GM21825 (cell line): ENCODE data around the gene AGBL1.

ENCODE experiments used
- ATAC-seq: cut with Tn5 transposase; IDR thresholded peaks from one replicate; pipeline ENCODE4 v1.9.1; 2021; ENCODE audit warnings: mild to moderate bottlenecking, moderate library complexity; ENCODE audit not compliant: unreplicated experiment

The AGBL1 gene

GRCh38 chr15:86162641-86163040 is 83.0 kb downstream of the AGBL1 start:
- ATAC-seq = no peak

DNA sequence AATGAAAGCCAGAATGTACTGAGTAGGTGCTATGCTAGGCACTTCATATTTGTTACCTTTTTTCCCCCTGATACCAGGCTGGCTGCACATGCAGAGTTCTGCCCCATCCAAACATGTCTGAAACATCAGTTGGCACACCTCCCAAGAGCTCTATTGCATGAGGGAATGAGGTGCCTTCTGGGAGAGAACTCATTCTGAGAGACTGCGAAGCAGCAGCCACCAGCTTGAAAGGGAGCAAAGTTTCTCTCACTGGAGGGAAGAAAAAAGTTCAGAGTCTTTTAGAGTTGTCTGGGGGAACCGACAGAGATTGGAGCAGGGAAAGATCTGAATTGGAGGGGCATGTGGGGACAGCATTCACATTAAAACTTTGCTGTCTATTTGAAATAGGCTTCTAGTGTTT is 84.1 kb downstream of the AGBL1 start:
- no peak for ATAC-seq

DNA sequence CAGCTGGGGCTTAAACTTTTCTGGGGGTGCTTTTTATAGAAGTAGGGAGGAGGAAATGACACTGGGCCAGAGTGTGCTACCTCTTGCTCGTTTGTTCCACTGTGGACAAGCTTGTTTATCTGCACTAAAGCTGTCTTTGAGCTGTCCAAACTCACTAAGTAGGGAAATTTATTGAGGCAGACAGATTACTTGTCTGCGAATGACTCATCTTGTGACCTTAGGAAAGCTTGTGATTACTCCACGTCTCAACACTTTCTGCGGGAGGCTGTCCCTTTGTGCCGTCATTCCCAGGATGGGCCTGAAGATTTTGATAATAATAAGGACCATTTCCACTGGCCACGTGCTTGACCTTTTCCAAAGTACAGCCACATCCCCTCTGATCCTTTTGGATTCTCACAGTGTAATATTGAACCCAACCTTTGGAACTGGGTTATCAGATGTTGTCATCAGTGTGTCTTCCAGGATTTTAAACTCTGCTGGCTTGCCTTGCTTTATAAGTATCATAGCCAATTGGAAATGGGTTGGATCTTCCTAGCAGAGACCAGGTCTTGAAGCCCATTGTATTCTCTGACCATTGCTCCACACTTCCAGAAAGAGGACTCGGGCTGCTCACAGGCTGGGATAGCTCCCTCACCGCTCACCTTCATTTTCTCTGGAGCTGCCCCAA is 84.7 kb downstream of the AGBL1 start:
- no peak for ATAC-seq

- ATAC-seq = no peak
These were observed 85.9 kb downstream of the AGBL1 start for GRCh38 chr15:86165265-86166211.

DNA sequence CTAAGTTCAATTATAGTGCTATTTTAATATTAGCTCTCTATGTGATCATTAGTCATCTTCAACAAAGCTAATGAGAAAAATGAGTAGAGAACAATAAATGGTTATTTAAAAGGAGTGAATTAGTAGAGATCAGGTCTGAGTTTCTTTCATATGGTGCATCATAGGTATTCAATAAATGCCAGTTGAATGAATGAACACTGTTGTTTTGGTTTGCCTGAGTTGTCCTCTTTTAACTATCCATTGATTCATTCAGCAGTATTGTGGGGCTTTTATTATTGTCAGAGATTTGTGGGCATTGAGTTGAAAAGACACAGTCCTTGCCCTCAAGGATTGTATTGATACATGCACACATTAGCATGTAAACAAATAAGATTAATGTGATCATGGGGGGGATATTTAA is 88.2 kb downstream of the AGBL1 start:
- no peak for ATAC-seq

GRCh38 chr15:86178845-86179244 is 99.2 kb downstream of the AGBL1 start:
- no peak for ATAC-seq

GRCh38 chr15:86183596-86184491 is 104.2 kb downstream of the AGBL1 start:
- ATAC-seq = no peak

DNA sequence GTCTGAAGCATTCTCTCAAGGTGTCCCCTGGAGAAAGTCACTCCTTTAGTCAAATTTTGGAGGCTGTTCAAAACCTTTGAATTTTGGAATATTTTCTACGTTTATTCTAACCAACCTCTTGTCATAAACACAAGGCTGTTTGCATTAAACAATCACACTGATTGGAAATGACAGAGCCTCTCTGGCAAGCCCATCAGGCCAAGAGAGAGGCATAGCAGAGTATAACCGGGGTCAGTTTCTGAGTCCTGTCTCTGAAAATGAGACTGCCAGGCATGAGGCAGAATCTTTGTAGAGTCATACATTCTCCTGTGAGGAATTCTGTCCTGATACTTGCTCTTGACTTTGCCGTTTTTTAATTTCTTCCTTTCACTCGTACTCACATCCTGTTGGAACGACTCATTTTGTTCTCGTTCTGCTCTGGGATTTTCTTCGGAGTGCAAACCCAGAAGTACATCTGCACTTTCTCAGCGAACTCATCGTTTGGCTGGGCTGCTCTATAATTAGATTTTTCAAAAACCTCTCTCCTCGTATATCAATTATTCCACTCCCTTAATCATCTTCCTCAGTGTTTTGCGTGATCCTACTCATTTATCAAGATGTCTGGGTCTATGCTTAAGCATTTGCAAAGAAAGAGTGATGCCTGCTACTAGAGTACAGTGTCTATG is 114.2 kb downstream of the AGBL1 start:
- ATAC-seq = no peak

DNA sequence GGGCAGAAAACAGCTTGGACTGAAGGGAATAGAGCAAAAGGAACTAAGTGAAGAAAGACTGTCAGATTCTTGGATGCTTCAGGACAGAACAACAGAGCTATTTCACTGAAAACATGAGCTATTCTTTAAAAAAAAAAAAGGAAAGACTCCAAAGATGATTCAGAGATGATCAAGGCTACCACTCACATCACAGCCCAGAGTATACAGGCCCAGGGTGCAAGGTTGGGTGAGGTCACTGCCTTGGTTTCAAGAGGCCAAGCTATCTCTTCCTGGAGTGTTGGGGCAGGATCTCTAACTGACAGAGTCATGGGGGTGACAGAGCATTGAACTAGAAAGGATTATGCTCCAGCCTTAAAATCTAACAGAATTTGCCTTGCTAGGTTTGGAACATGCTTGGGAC is 118.1 kb downstream of the AGBL1 start:
- no peak for ATAC-seq

DNA sequence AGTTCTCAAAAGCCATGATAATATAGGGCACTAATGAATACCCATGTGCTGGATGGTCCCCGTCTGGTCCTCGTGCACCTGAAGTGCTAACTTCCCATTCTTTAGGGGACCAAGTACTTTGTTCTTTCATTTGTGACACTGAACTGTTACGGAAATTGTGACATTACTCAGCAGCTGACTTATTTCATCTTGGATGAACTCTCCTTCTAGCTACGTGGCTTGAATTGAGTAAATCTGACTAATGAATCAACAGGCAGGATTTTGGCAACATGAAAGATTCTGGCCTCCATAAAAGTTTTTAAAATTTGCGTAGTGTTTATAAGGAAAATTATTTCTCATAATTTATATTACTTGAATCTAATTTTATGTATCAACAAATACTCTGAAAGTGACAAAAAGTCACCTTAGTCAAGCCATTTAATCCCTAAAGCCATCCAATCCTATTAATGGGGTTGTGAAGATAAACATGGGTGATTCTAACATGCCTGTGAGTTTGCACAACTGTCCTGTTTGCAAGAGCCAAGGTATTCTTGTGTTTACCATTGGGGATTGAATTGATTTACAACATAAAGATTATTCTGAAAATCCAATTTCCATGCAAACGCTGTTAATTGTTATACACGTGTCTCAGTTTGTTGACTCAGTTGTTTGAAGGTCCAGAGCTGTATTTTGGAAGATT is 119.9 kb downstream of the AGBL1 start:
- no peak for ATAC-seq

GRCh38 chr15:86201313-86202008 is 121.8 kb downstream of the AGBL1 start:
- no peak for ATAC-seq

GRCh38 chr15:86203462-86203861 is 123.8 kb downstream of the AGBL1 start:
- no peak for ATAC-seq

- no peak for ATAC-seq
These were observed 125.4 kb downstream of the AGBL1 start for GRCh38 chr15:86205096-86205495.

GRCh38 chr15:86213420-86213819 is 133.7 kb downstream of the AGBL1 start:
- ATAC-seq = no peak

DNA sequence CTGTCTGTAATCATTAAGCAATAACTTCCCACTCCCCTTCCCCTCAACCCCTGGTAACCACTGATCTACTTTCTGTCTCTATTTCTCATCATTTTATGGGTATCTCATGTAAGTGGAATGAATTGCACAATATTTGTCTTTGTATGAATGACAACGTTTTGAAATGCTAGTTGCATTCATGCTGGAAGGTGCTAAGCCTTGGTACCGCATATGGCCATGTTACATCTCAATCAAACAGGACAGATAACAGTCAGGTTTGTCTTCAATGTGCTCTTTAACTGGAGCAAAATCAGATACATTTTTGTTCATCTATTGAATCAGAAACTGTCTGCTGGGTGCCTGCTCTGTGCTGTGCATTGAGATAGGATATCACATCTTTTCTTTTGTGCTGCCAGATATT is 134.2 kb downstream of the AGBL1 start:
- ATAC-seq = no peak

- no peak for ATAC-seq
These were observed 141.4 kb downstream of the AGBL1 start for GRCh38 chr15:86221119-86221518.

DNA sequence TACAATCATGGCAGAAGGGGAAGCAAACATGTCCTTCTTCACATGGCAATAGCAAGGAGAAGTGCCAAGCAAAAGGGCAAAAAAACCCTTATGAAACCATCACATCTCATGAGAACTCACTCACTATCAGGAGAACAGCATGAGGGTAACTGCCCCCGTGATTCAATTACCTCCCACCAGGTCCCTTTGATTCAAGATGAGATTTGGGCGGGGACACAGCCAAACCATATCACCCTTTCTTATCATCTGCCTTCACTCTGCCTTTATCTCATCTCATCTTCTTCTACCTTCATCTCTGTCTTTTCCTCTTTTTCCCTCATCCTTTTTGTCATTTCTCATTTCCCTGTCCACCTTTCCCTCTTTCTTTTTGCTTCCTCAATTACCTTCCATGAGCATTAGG is 149.6 kb downstream of the AGBL1 start:
- ATAC-seq = no peak

GRCh38 chr15:86229936-86230335 is 150.3 kb downstream of the AGBL1 start:
- ATAC-seq = no peak

GRCh38 chr15:86231864-86232721 is 152.4 kb downstream of the AGBL1 start:
- peak; percentile 49 for ATAC-seq
